Measurements from ENCODE around the gene ZBTB39.

GRCh38 chr12:57044889-57045288 lies 38.5 kb upstream of the ZBTB39 start:
- TF ChIP-seq TAF1 (IDR thresholded peaks at IDR 0.05; ENCODE audit: low read depth) (no peak), YY1 (IDR thresholded peaks at IDR 0.05; ENCODE audit: low read depth) (no peak), EP300 (IDR thresholded peaks at IDR 0.05; ENCODE audit: borderline replicate concordance) (no peak), CEBPB (IDR thresholded peaks at IDR 0.05) (no peak)
